Neutrophil (primary cell): Measurements from ENCODE around the gene MYO1B.

Experiments
- H3K27ac ChIP-seq: fragments of 200-600 bp; sonication (generic); 2 replicates; pipeline ENCODE4 v1.5.1; 2016; ENCODE audit warnings: mild to moderate bottlenecking, moderate library complexity
- H3K27me3 ChIP-seq: fragments of 200-600 bp; sonication (generic); 2 replicates; pipeline ENCODE4 v1.6.0; 2016; ENCODE audit warnings: mild to moderate bottlenecking
- H3K36me3 ChIP-seq: fragments of 200-600 bp; sonication (generic); 2 replicates; pipeline ENCODE4 v1.5.1; 2017
- H3K4me1 ChIP-seq, 2 experiments: fragments of 200-600 bp in 1 of 2; sonication (generic) in 1 of 2; 1 replicate in 1 of 2; 2 replicates in 1 of 2; pipeline versions ENCODE4 v1.5.1 to v1.6.1; 2013 to 2016; ENCODE audit warnings: low read depth in 1 of 2, low read length in 1 of 2, mild to moderate bottlenecking in 1 of 2, moderate library complexity in 1 of 2; ENCODE audit not compliant: control insufficient read depth in 1 of 2, insufficient read depth in 1 of 2
- H3K4me3 ChIP-seq, 2 experiments: fragments of 200-600 bp in 1 of 2; sonication (generic) in 1 of 2; 1 replicate in 1 of 2; 2 replicates in 1 of 2; pipeline ENCODE4 v1.5.1; 2013 to 2016; ENCODE audit warnings: low read depth in 1 of 2, low read length in 1 of 2, mild to moderate bottlenecking in 1 of 2, moderate library complexity in 1 of 2
- H3K9me3 ChIP-seq: fragments of 200-600 bp; sonication (generic); 2 replicates; pipeline ENCODE4 v1.5.1; 2016
- CTCF ChIP-seq: fragments of 200-600 bp; sonication (generic); IDR thresholded peaks from 2 replicates; pipeline ENCODE4 v1.5.1; 2016; ENCODE audit warnings: antibody characterized with exemption

Gene MYO1B

GRCh38 chr2:191383486-191383885 is 138.3 kb downstream of the MYO1B start:
- no peak overlapping the region for H3K4me3 ChIP-seq
- H3K9me3 ChIP-seq, result no peaks in the 10 kb centered on the region
- no peak for TF ChIP-seq CTCF
- no peaks in the 10 kb centered on the region for H3K4me1 ChIP-seq
- H3K27me3 ChIP-seq, result no peaks in the 10 kb centered on the region
- H3K36me3 ChIP-seq, result no peaks in the 10 kb centered on the region
- no peak overlapping the region for H3K27ac ChIP-seq

DNA sequence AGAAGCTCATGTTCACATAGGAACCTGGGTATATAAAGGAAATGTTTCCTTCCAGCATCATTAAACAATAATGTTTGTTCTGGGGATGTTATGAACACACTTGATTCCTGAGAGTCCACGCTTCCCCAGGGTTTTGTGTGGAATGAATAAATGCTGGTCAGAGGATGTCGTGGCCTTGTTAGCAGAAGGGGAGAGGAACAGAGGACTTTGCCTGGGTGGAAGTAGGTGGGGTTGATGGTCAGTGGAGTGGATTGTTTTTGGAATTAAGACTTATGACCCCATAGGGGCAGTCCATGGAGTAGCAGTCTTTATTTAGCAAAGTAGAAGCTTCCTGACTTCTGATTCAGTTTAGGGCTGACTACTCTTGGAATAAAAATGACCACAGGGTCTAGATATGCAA is 139.6 kb downstream of the MYO1B start:
- Histone ChIP-seq H3K36me3 (no peaks in the 10 kb centered on the region), H3K4me1 (no peaks in the 10 kb centered on the region), H3K9me3 (no peaks in the 10 kb centered on the region), H3K4me3 (no peak overlapping the region), H3K27ac (no peak overlapping the region), H3K27me3 (no peaks in the 10 kb centered on the region)
- TF ChIP-seq CTCF, result no peak

GRCh38 chr2:191385416-191386160 is 140.4 kb downstream of the MYO1B start:
- no peak for TF ChIP-seq CTCF
- H3K9me3 ChIP-seq, result no peaks in the 10 kb centered on the region
- no peaks in the 10 kb centered on the region for H3K36me3 ChIP-seq
- no peak overlapping the region for H3K27ac ChIP-seq
- H3K27me3 ChIP-seq, result no peaks in the 10 kb centered on the region
- H3K4me1 ChIP-seq, result no peaks in the 10 kb centered on the region
- no peak overlapping the region for H3K4me3 ChIP-seq

DNA sequence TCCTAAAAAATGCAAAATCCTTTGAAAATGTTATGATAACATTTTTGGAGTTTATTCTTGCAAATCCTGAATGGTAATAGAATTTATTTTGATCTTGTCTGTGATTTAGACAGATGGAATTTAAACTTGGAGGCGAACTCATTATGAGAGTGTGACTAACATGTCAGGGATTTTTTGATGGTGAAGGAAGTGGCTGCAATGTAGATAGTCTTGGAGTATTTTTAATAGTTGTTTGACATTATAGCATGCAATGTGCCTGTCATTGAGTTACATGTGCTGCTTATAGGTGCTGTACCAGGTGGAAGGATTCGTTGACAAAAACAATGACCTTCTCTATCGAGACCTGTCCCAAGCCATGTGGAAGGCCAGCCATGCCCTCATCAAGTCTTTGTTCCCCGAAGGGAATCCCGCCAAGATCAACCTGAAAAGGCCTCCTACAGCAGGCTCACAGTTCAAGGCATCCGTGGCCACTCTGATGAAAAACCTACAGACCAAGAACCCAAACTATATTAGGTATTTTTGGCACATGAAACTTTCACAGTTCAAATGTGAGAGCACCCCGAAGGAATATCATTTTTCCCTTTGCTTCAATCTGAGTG is 141.8 kb downstream of the MYO1B start:
- TF ChIP-seq CTCF, result no peak
- Histone ChIP-seq H3K9me3 (no peaks in the 10 kb centered on the region), H3K36me3 (no peaks in the 10 kb centered on the region), H3K4me3 (no peak overlapping the region), H3K27ac (no peak overlapping the region), H3K27me3 (no peaks in the 10 kb centered on the region), H3K4me1 (no peaks in the 10 kb centered on the region)

GRCh38 chr2:191389288-191389687 is 144.1 kb downstream of the MYO1B start:
- no peaks in the 10 kb centered on the region for H3K4me1 ChIP-seq
- H3K4me3 ChIP-seq, result no peak overlapping the region
- H3K9me3 ChIP-seq, result no peaks in the 10 kb centered on the region
- H3K27me3 ChIP-seq, result no peaks in the 10 kb centered on the region
- no peak for TF ChIP-seq CTCF
- no peaks in the 10 kb centered on the region for H3K36me3 ChIP-seq
- H3K27ac ChIP-seq, result no peak overlapping the region
